GM12891 (cell line): ENCODE results near the gene TAF4.

ENCODE experiments used
- POLR2A ChIP-seq: IDR thresholded peaks from 2 replicates; pipeline ENCODE4 v1.6.1; 2011; ENCODE audit warnings: low read depth, low read length, control low read depth
- POLR2AphosphoS5 ChIP-seq: IDR thresholded peaks from 2 replicates; pipeline ENCODE4 v1.6.1; 2011; ENCODE audit warnings: low read depth, low read length, control low read depth
- POU2F2 ChIP-seq: IDR thresholded peaks from 2 replicates; pipeline ENCODE4 v1.6.1; 2011; ENCODE audit warnings: low read depth, mild to moderate bottlenecking, control low read depth, low read length, moderate library complexity
- SPI1 ChIP-seq: IDR thresholded peaks from 2 replicates; pipeline ENCODE4 v1.6.1; 2011; ENCODE audit warnings: low read depth, low read length, control low read depth
- TAF1 ChIP-seq: IDR thresholded peaks from 2 replicates; pipeline ENCODE4 v1.6.1; 2011; ENCODE audit warnings: low read depth, low read length, control low read depth

GRCh38 chr20:61997372-61997771 lies 68.3 kb downstream of the TAF4 start:
- TF ChIP-seq POLR2AphosphoS5 (no peak), POLR2A (no peak), SPI1 (no peak), TAF1 (no peak), POU2F2 (no peak)
